RWPE1 (cell line): ENCODE data around the gene ICAM2.

ENCODE experiments used
- CTCF ChIA-PET: fragments of 350-600 bp; sonication (Branson Sonifier 250); formaldehyde crosslinking; extraction: SDS; loops from one replicate; lab custom pipeline; 2021; lab: Yijun Ruan, JAX
- POLR2A ChIA-PET: fragments of 400-600 bp; formaldehyde crosslinking; extraction: SDS; loops from one replicate; lab custom pipeline; 2020; ENCODE audit warnings: antibody characterized with exemption; ENCODE audit not compliant: low non-redundant PET; lab: Yijun Ruan, JAX
- DNase-seq: peaks from one replicate; pipeline ENCODE4 v3.0.0; 2012; ENCODE audit warnings: low spot score
- H3K27ac ChIP-seq: fragments of 450-650 bp; 2 replicates; pipeline ENCODE4 v1.5.1; 2017
- TF ChIP-seq, protein P1 (sequence below): fragments of 450-650 bp; conservative IDR thresholded peaks from 2 replicates; pipeline ENCODE4 v1.5.1; 2017; ENCODE audit warnings: low read depth, mild to moderate bottlenecking

Gene ICAM2

GRCh38 chr17:64064331-64064730, 43.9 kb upstream of the ICAM2 start:
- no peak for DNase-seq
- no peak overlapping the region for H3K27ac ChIP-seq
- ChIA-PET CTCF (interaction anchor here (0.6 to 1.4 kb wide), 2 partner anchors 70 to 131 kb away, joined by 3 to 7 read pairs; no protein-coding TSS in a partner anchor), POLR2A (no interaction called here)
- TF ChIP-seq, protein P1, sequence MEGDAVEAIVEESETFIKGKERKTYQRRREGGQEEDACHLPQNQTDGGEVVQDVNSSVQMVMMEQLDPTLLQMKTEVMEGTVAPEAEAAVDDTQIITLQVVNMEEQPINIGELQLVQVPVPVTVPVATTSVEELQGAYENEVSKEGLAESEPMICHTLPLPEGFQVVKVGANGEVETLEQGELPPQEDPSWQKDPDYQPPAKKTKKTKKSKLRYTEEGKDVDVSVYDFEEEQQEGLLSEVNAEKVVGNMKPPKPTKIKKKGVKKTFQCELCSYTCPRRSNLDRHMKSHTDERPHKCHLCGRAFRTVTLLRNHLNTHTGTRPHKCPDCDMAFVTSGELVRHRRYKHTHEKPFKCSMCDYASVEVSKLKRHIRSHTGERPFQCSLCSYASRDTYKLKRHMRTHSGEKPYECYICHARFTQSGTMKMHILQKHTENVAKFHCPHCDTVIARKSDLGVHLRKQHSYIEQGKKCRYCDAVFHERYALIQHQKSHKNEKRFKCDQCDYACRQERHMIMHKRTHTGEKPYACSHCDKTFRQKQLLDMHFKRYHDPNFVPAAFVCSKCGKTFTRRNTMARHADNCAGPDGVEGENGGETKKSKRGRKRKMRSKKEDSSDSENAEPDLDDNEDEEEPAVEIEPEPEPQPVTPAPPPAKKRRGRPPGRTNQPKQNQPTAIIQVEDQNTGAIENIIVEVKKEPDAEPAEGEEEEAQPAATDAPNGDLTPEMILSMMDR = no peak

GRCh38 chr17:64063766-64064224, 43.4 kb upstream of the ICAM2 start:
- CTCF ChIA-PET = interaction anchor here (0.6 to 1.4 kb wide), 5 partner anchors 29 to 130 kb away, joined by 3 to 7 read pairs (median 4); no protein-coding TSS in a partner anchor
- no peak for DNase-seq

GRCh38 chr17:64063088-64063487, 42.7 kb upstream of the ICAM2 start:
- no peak for DNase-seq
- ChIA-PET CTCF (interaction anchor here (0.6 to 1.4 kb wide), 6 partner anchors 30 to 149 kb away, joined by 3 to 7 read pairs (median 4); no protein-coding TSS in a partner anchor), POLR2A (no interaction called here)
- TF ChIP-seq, protein P1 = no peak
- H3K27ac ChIP-seq = no peak overlapping the region

More at GRCh38 chr17:64063766-64064224, 43.4 kb upstream of the ICAM2 start:
- H3K27ac ChIP-seq = no peak overlapping the region
- POLR2A ChIA-PET = no interaction called here
- TF ChIP-seq, protein P1 = no peak; the same call in 1 of the 2 replicates

- TF ChIP-seq, protein P1 = no peak
- no peak overlapping the region for H3K27ac ChIP-seq
- POLR2A ChIA-PET = no interaction called here
- DNase-seq = no peak
- CTCF ChIA-PET = interaction anchor here (0.6 to 0.9 kb wide), 2 partner anchors 10 to 73 kb away, joined by 3 to 4 read pairs; no protein-coding TSS in a partner anchor
Observed at GRCh38 chr17:64061178-64061898, 40.9 kb upstream of the ICAM2 start.

DNA sequence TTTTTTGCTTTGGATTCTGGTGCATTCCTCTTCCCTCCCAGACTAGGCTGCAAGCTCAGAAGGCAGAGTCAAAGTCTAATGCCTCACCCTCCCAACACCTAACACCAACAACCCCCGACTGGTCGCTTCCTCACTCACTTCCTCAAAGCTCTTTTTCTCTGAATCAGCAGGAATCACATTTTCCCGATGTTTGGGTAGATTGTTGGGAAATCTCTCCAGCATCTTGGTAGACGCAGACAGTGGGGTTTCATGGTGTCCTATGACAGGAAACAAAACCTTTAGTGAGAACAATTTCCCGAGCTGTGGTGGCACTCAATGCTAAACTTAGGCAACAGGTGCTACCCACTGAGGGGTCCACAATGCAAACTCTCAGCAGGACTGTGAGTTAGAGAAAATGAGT, 39.9 kb upstream of the ICAM2 start:
- ChIA-PET POLR2A (no interaction called here), CTCF (interaction anchor here (0.6 kb wide), 1 partner anchor 222 kb away, joined by 3 read pairs; no protein-coding TSS in a partner anchor)
- no peak overlapping the region for H3K27ac ChIP-seq
- TF ChIP-seq, protein P1 = no peak
- DNase-seq = no peak

- TF ChIP-seq, protein P1 = no peak
- no peak overlapping the region for H3K27ac ChIP-seq
- ChIA-PET CTCF (interaction anchor here (0.6 kb wide), 1 partner anchor 222 kb away, joined by 3 read pairs; no protein-coding TSS in a partner anchor), POLR2A (no interaction called here)
- no peak for DNase-seq
Observed at GRCh38 chr17:64059756-64060155, 39.3 kb upstream of the ICAM2 start.
